B cell (primary cell): ENCODE data around the gene LSM4. TPM values are rescaled to one million over a fixed set of nuclear protein-coding genes. Genes with fewer than 3 reads are reported as not detected.

Source experiments
- ATAC-seq: fragments of 200-7000 bp; cut with Tn5 transposase; one replicate; pipeline ENCODE4 v1.10.0; 2021; ENCODE audit warnings: low read depth, mild to moderate bottlenecking, moderate number of reproducible peaks, moderate library complexity
- CTCF ChIA-PET: fragments of 350-600 bp; sonication (Branson Sonifier 250); formaldehyde crosslinking; loops from one replicate; lab custom pipeline; 2021; ENCODE audit warnings: antibody characterized with exemption, inconsistent platforms; lab: Charles Lee
- POLR2A ChIA-PET: fragments of 350-600 bp; sonication (Branson Sonifier 250); formaldehyde crosslinking; loops from one replicate; lab custom pipeline; 2021; ENCODE audit warnings: antibody characterized with exemption; lab: Charles Lee
- DNase-seq: peaks from one replicate; pipeline ENCODE4 v3.0.0; 2013
- H2AFZ ChIP-seq: 2 replicates; pipeline ENCODE4 v1.6.1; 2012; ENCODE audit warnings: mild to moderate bottlenecking, low read depth, low read length; ENCODE audit not compliant: insufficient read depth, poor library complexity, severe bottlenecking
- H3K27ac ChIP-seq, 2 donors: 1 replicate in 1 of 2; 2 replicates in 1 of 2; pipeline ENCODE4 v1.5.1; 2012 to 2013; ENCODE audit warnings: low read length in 2 of 2, mild to moderate bottlenecking in 2 of 2, moderate library complexity in 1 of 2
- H3K27me3 ChIP-seq, 4 experiments: fragments of 200-600 bp in 1 of 4; sonication (generic) in 1 of 4; replicated peaks in 1 of 4; 1 replicate in 2 of 4; 2 replicates in 2 of 4; pipeline versions ENCODE4 v1.6.1 to v1.7.0; 2013 to 2016; ENCODE audit warnings: low read length in 3 of 4, mild to moderate bottlenecking in 2 of 4, mixed read lengths in 1 of 4, moderate library complexity in 1 of 4; ENCODE audit not compliant: insufficient read depth in 4 of 4, control insufficient read depth in 3 of 4; ENCODE audit errors: control extremely low read depth in 1 of 4
- H3K36me3 ChIP-seq, 2 experiments: replicated peaks in 1 of 2; 1 replicate in 1 of 2; 2 replicates in 1 of 2; pipeline versions ENCODE4 v1.6.1 to v1.7.1; 2013; ENCODE audit warnings: low read length in 1 of 2; ENCODE audit not compliant: insufficient read depth in 2 of 2, control insufficient read depth in 1 of 2; ENCODE audit errors: control extremely low read depth in 1 of 2, extremely low read depth in 1 of 2
- H3K4me1 ChIP-seq, 2 donors: fragments of 200-600 bp in 1 of 2; sonication (generic) in 1 of 2; 1 replicate in 1 of 2; 2 replicates in 1 of 2; pipeline versions ENCODE4 v1.5.1 to v1.6.1; 2013 to 2017; ENCODE audit warnings: low read length in 2 of 2; ENCODE audit not compliant: control insufficient read depth in 2 of 2, insufficient read depth in 2 of 2
- H3K4me2 ChIP-seq: replicated peaks from 2 replicates; pipeline ENCODE3; 2012; ENCODE audit warnings: mild to moderate bottlenecking, low read depth, low read length; ENCODE audit not compliant: poor library complexity, severe bottlenecking
- H3K4me3 ChIP-seq, 5 experiments: fragments of 200-600 bp in 1 of 5; sonication (generic) in 1 of 5; 1 replicate in 3 of 5; 2 replicates in 2 of 5; pipeline versions ENCODE4 v1.5.1 to v1.7.0; 2011 to 2016; ENCODE audit warnings: low read length in 4 of 5, mild to moderate bottlenecking in 4 of 5, low read depth in 2 of 5, control low read depth in 1 of 5, moderate library complexity in 1 of 5; ENCODE audit not compliant: insufficient read depth in 1 of 5; ENCODE audit errors: control extremely low read depth in 1 of 5, extremely low read depth in 1 of 5
- H3K79me2 ChIP-seq: fragments of 200-600 bp; sonication (generic); one replicate; pipeline ENCODE4 v1.6.0; 2016; ENCODE audit warnings: low read length; ENCODE audit not compliant: control insufficient read depth, insufficient read depth
- H3K9ac ChIP-seq: fragments of 200-600 bp; sonication (generic); 2 replicates; pipeline ENCODE4 v1.6.1; 2017; ENCODE audit warnings: mild to moderate bottlenecking, low read length, moderate library complexity
- H3K9me3 ChIP-seq, 3 donors: one replicate each; pipeline versions ENCODE4 v1.6.1 to v1.7.1; 2013; ENCODE audit warnings: low read length in 2 of 3; ENCODE audit not compliant: control insufficient read depth in 2 of 3, insufficient read depth in 1 of 3; ENCODE audit errors: control extremely low read depth in 1 of 3
- H4K20me1 ChIP-seq: 2 replicates; pipeline ENCODE4 v1.6.0; 2012; ENCODE audit warnings: mild to moderate bottlenecking, low read length; ENCODE audit not compliant: insufficient read depth, control insufficient read depth, poor library complexity, severe bottlenecking
- H3K27ac Mint-ChIP-seq: one replicate; pipeline ENCODE4 v1.8.0; 2021; ENCODE audit warnings: mixed read lengths
- H3K27me3 Mint-ChIP-seq: one replicate; pipeline ENCODE4 v1.8.0; 2021; ENCODE audit warnings: mixed read lengths
- H3K4me1 Mint-ChIP-seq: one replicate; pipeline ENCODE4 v1.8.0; 2021; ENCODE audit warnings: mixed read lengths
- H3K4me3 Mint-ChIP-seq: one replicate; pipeline ENCODE4 v1.8.0; 2021; ENCODE audit warnings: mixed read lengths
- H3K9me3 Mint-ChIP-seq: one replicate; pipeline ENCODE4 v1.8.0; 2022; ENCODE audit warnings: mixed read lengths; ENCODE audit not compliant: insufficient read depth
- CTCF ChIP-seq: fragments of 200-600 bp; IDR thresholded peaks from one replicate; pipeline ENCODE4 v1.8.0; 2022; ENCODE audit warnings: antibody characterized with exemption, mild to moderate bottlenecking
- EZH2 ChIP-seq: IDR thresholded peaks from 2 replicates; pipeline ENCODE4 v1.6.1; 2012; ENCODE audit warnings: borderline replicate concordance, low read depth, mild to moderate bottlenecking, moderate library complexity, low read length; ENCODE audit not compliant: insufficient read depth, poor library complexity, severe bottlenecking
- WGBS: methylation state at CpG from one replicate; pipeline ENCODE4 v1.1.5; 2013; ENCODE audit warnings: missing lambda C conversion rate; ENCODE audit not compliant: insufficient coverage; 5-methylcytosine and 5-hydroxymethylcytosine counted together
- intact Hi-C: fragments of 100-400 bp; cut with micrococcal nuclease; formaldehyde crosslinking; loops from one replicate; pipeline ENCODE4 v1.10.0; 2022
- polyA plus RNA-seq: library from polyadenylated mRNA; depleted of rRNA; stranded (reverse); fragments of >200 nt; gene quantifications from 2 replicates; pipeline ENCODE4 v1.2.3, GENCODE V29; 2012
- total RNA-seq, 2 donors: library from RNA; stranded (reverse); fragments of 120-200 nt in 1 of 2; gene quantifications; 1 replicate in 1 of 2; 2 replicates in 1 of 2; pipeline versions ENCODE4 v1.2.3 to v1.2.4, GENCODE V29; 2013 to 2022

LSM4 gene
- total and polyA plus RNA-seq, 2 donors (not counting 1 experiment from before 2014, with no cell fraction given), result 66.3 to 86.1 TPM

- Histone ChIP-seq H3K79me2 (peaks cover 51% of the 10 kb centered on the region), H2AFZ (no peak overlapping the region), H4K20me1 (peaks cover 7% of the 10 kb centered on the region), H3K4me1 (peaks cover 32 to 64% of the 10 kb centered on the region in 2 donors), H3K9me3 (peaks cover 0 to 6% (median 0%) of the 10 kb centered on the region in 3 donors), H3K4me3 (no peak overlapping the region), H3K36me3 (no peaks in the 10 kb centered on the region), H3K27ac (no peak overlapping the region), H3K4me2 (no peak overlapping the region), H3K9ac (no peak overlapping the region), H3K27me3 (no peaks in the 10 kb centered on the region)
- TF ChIP-seq CTCF, result no peak
- no peak for TF ChIP-seq EZH2
- H3K4me3 Mint-ChIP-seq, result peak overlapping the region; percentile 45
- H3K9me3 Mint-ChIP-seq, result no peaks in the 10 kb centered on the region
- no peaks in the 10 kb centered on the region for H3K27me3 Mint-ChIP-seq
- no peak for ATAC-seq
- CTCF ChIA-PET, result interaction anchor here (1.0 to 9.8 kb wide), 4 partner anchors 9 to 206 kb away, joined by 3 to 242 read pairs (median 4); partner anchors contain the start of gene JUND
- 89% methylated on average over 4 of the region's 7 CpGs for WGBS
- peaks cover 63% of the 10 kb centered on the region for H3K4me1 Mint-ChIP-seq
- POLR2A ChIA-PET, result interaction anchor here (1.7 to 3.9 kb wide), 4 partner anchors 12 to 40 kb away, joined by 4 to 128 read pairs (median 15); partner anchors contain the start of gene JUND
- DNase-seq, result no peak
- peak overlapping the region; percentile 56 for H3K27ac Mint-ChIP-seq
- intact Hi-C loops, result no loop called here
Observed at GRCh38 chr19:18319591-18320135, 3.2 kb downstream of the LSM4 start.
